GM18870 (cell line): ENCODE measurements around the gene SULT1E1.
A peak's percentile ranks its signal among the peaks of the same experiment; 100 is the strongest.
"Not testable (repeated sequence)": the region's sequence is repeated elsewhere in the genome, so short reads cannot be mapped to it uniquely, and the experiment has no call there.

Source experiments
- ATAC-seq: cut with Tn5 transposase; IDR thresholded peaks from one replicate; pipeline ENCODE4 v1.9.1; 2021; ENCODE audit warnings: moderate library complexity; ENCODE audit not compliant: unreplicated experiment

Gene SULT1E1

DNA sequence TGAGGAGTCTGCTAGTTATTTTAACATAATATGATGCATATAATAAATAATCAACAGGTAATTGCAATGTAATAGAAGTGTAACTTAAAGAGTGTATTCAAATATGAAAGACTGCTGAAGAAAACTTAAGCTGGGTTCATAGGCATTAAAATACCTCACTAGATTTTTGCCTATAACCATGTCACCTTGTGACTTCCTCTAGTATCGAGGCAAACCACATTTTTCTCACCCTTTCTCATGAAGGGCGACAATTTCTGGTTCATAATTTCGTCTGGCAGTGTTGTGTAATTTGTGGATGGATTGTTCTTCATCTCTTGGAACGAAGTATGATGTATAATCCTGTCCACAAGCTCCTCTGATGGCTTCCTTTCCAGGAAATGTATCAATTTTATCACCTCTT is 16.0 kb downstream of the SULT1E1 start:
- peak; percentile 71 for ATAC-seq

DNA sequence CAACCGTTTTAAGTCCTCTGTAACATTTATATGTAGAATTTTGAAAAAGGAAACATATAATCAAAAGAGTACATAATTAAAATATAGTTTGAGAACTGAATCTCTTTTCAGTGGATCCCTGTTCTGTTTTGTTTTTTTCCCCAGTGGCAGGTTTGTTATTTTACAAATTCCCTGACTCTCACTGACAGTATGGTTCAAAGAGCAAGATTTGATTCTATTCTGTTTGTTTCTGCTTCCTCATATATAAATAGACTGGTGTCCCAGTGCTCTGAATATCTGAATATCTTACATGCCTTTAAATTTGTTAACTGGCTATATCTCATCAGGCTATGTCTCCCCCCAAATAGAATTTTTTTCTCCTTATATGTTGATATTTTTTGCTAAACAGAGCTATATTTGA is 16.6 kb downstream of the SULT1E1 start:
- no peak for ATAC-seq

DNA sequence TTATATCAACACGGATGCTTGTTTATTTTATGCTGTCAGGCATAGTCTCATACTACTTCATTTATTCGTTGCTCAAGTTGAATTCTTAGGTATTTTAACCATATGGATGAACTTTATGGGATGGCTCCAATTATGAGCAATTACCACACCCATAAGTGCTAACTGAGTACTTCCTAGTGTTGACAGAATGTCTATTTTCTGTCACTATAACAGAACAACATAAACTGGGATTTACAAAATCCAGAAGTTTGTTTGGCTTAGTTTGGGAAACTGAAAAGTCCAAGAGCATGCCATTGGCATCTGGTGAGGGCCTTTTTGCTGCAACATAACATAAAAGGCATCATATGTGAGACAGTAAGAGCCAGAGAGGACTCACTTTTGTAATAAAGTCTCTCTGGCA is 21.0 kb downstream of the SULT1E1 start:
- ATAC-seq: no peak

GRCh38 chr4:69836287-69836686 is 23.7 kb downstream of the SULT1E1 start:
- no peak for ATAC-seq

GRCh38 chr4:69835766-69836165 is 24.2 kb downstream of the SULT1E1 start:
- ATAC-seq: no peak

DNA sequence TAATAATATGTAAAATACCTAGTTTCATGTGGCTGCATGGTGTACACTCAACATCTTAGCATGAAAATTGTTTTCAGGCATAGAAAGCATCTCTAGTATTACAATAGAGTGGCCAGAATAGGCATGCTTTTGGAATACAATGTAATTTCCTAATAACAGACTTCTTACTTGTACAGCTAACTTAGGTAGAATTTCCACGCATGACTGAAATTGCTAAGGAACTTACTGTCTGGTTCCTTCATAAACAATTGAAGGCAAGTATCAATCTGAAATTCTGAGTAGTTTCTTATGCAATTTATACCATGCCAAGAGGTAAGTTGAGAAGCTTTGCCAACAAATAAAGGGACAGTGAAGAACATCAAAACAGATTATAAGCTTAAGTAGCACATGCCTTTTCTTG is 26.7 kb downstream of the SULT1E1 start:
- ATAC-seq: no peak

GRCh38 chr4:69832326-69833030 is 27.5 kb downstream of the SULT1E1 start:
- peak; percentile 53 for ATAC-seq

DNA sequence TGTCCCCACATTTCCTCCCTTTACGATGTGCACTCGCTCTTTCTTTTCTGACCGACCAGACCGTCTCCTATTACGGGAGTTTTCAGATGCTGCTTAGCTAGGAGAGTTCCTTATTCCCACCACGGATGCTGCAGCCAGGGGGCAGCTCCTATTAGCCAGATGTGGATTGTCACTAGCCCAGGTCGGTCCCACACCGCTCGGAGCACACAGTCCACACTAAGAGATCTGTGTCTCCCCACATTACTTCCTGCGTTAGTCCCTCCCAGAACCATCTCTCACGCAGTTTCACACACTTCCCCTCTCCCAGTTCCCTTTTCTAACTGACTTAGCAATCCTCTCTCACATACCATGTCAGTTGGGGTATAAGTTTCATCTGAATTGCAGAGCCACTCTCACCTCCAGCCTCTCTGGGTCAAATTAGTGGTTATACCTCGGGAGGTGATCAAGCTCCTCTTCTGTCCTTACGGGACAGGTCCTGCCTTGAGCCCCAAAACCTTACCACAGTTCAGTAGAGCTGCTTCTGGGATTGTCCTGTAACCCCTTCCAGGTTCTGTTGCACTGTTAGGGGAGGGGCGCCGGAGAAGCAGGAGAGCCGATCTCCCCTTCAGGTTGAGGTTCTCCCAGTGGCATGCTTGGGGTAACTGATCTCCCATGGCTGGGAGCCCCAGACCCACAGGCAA is 28.2 kb downstream of the SULT1E1 start:
- ATAC-seq: peak; percentile 87

DNA sequence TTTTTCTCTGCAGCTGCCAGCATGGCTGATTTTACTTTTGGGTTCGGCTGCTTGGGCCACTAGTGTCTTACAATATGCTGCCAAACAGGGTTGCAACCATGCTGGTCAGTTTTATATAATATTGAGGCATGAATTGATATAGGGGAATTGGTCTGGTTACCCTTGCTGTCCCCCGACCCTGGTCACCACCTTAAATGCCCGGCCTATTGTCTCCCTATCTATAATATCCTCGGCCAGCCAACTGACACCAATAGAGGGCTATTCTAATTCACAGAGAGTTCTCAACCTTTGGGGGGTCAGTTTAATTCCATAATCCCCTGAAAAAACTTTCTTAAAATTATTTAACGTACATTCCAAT is 28.7 kb downstream of the SULT1E1 start:
- no peak for ATAC-seq

DNA sequence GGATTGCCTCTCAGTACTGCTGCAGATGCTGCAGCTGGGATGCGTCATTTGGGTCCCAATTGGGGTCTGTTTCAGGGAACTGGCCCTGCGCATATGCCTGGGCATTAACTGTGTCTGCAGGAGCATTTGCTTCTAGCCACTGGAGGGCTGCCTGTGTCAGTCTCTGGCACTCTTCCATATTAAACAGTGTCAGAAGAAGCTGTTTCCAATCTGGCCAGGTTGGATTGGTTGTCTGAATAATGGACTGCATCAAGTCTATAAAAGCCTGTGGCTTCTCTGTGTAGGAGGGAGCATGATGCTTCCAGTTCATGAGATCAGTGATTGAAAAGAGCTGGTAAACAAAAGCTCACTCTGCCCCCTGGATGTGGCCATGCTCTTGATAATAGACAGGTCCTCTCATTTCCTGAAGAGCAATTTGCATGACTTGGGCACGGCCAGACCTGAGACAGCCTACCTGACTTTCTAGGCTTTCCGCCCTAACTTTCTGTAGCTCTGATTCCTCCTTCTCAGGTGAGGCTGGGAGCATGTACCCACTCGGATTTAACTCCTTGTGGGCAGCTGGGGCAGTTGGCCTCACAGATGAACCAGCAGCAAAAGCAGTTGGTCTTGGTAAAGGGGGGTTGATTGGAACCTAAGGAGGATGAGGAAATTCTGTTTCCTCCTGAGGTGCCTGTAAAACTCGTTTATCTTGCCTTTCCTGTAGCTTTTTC is 29.2 kb downstream of the SULT1E1 start:
- ATAC-seq: peak; percentile 28

- ATAC-seq: no peak
Measured at GRCh38 chr4:69830192-69830559, 29.8 kb downstream of the SULT1E1 start.

DNA sequence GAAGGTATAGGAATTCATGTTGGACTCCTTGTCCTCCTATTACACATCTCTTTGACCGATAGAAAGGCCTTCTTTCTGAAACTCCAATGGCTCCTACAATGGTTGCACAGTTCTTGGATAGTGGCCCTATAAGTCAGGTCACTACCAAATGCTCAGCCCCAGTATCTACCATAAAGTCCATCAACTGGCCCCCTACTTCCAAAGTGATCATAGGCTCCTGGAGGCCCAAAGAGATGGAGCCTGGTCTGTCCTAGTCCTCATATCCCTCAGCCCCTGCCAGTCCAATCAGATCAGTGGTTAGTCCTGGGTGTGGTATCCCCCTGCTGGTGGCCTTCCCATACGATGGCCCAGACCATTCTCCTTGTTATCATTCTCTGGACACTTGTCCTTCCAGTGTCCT is 30.3 kb downstream of the SULT1E1 start:
- no peak for ATAC-seq

DNA sequence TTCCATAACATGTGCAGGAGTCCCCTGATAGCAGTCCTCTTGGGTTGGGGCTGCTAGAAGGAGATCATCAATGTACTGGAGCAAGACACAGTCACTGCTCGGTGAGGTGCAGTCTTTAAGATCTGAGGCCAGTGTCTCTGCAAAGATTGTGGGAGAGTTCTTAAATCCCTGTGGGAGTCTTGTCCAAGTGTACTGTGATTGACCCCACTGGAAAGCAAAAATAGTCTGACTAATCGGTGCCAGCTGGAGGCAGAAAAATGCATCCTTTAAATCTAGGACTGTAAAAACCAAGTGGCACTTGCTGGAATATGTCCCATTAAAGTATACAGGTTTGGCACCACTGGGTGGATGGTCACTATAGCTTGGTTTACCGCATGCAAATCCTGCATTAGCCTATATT is 31.1 kb downstream of the SULT1E1 start:
- no peak for ATAC-seq

DNA sequence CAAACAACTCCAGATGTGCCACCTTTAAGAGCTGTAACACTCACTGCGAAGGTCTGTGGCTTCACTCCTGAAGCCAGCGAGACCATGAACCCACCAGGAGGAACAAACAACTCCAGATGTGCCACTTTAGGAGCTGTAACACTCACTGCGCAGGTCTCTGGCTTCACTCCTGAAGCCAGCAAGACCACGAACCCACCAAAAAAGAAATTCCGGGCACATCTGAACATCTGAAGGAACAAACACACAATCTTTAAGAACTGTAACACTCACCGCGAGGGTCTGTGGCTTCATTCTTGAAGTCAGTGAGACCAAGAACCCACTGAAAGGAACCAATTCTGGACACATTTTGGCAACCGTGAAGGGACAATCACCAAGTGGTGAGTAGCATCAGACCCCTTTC is 34.9 kb downstream of the SULT1E1 start:
- ATAC-seq: not testable (repeated sequence)

DNA sequence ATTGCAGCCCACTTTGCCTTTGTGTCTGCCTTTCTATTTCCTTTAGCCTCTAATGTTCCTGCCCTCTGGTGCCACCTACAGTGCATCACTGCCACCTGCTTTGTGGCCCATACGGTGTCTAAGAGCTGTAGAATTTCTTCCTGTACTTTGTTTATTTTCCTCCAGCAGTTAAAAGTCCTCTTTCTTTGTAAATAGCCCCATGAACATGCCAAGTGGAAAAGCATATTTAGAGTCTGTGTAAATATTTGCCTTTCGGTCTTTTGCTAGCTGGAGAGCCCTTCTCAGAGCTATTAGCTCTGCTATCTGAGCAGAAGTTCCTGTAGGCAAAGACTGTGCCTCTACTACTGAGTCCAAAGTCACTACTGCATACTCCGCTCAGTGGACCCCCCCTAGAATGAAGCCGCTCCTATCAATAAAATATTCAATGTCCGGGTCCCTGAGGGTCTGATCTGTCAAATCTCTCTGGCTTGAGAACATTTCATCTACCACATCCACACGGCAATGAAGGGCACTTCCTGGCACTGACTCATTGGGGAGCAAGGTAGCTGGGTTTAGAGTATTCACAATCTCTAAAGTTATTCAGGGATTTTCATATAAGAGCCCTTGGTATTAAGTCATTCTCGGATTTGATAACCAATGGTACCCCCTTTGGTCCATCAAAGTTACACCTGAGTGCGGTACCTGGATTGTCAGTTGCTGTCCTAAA is 36.3 kb downstream of the SULT1E1 start:
- peak; percentile 90 for ATAC-seq

DNA sequence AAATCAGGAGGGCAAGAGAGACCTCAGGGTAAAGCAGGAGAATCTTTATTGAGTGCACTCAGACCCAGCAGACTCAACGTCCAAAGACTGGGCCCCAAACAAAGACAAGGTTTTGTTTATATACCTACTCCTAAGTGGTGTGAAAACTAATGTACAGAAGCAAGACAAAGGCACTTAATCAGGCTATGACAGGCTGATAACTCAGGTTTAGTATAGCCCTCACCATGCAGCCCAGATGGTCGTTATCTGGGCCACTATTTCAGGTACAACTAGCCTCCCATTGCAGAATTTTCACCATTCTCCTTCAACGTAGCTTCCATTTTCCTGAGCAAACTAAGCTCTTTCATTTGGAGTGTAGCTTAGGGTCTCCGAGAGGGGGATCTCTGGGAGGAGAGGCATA is 36.9 kb downstream of the SULT1E1 start:
- peak; percentile 13 for ATAC-seq

DNA sequence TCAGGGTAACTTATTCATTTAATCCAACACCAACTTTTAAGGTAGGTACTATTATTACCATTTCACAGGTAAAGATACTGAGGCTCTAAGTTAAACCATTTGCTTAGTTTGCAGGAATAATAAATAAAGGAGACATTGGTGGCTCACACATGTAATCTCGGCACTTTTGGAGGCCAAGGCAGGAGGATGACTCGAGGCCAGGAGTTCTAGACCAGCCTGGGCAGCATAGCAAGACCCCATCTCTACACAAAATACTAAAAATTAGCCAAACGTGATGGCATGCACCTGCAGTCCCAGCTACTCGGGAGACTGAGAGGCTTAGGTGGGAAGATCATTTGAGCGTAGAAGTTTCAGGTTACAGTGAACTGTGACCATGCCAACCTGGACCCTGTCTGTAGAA is 37.7 kb downstream of the SULT1E1 start:
- ATAC-seq: no peak

- ATAC-seq: no peak
Measured at GRCh38 chr4:69818060-69818639, 41.8 kb downstream of the SULT1E1 start.

GRCh38 chr4:69816236-69816635 is 43.7 kb downstream of the SULT1E1 start:
- no peak for ATAC-seq

- ATAC-seq: no peak
Measured at GRCh38 chr4:69813628-69814027, 46.3 kb downstream of the SULT1E1 start.

- ATAC-seq: no peak
Measured at GRCh38 chr4:69811166-69811565, 48.8 kb downstream of the SULT1E1 start.
